ENCODE data around the gene UBE2H.
"Not testable (repeated sequence)": the region's sequence is repeated elsewhere in the genome, so short reads cannot be mapped to it uniquely, and the experiment has no call there.

UBE2H gene

DNA sequence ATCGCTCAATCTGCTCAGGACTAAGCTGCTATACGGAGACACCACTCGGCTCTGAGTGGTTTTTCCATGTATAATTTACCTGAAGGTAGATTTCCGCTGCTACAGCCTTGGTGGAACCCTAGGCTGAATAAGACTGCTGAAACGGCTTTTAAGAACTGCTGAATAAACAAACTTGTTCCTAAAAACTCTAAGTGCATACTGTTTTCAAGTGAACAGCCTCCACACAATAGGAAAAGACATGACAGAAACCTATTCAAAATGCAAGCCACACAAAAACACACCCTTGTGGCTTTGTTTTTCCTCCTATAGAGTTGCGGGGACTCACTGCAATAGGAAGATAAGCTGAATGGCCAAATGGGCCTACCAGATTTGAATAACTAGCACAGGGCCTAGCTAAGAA is 117.2 kb downstream of the UBE2H start:
- Histone ChIP-seq H3K4me3 (ENCODE audit: insufficient read depth, low read depth, low read length, poor library complexity, severe bottlenecking) (no peak overlapping the region), H3K27ac (ENCODE audit: insufficient read depth, low read length, poor library complexity, severe bottlenecking) (no peak overlapping the region), H3K27me3 (replicated peaks; ENCODE audit: control insufficient read depth, insufficient read depth, low read length, poor library complexity, severe bottlenecking) (no peaks in the 10 kb centered on the region), H3K36me3 (ENCODE audit: control insufficient read depth, insufficient read depth, low read length) (peaks cover 21% of the 10 kb centered on the region), H3K9me3 (ENCODE audit: control insufficient read depth, low read length) (no peaks in the 10 kb centered on the region), H3K4me1 (ENCODE audit: control insufficient read depth, insufficient read depth, low read length, poor library complexity, severe bottlenecking) (no peaks in the 10 kb centered on the region)
- DNase-seq = no peak

DNA sequence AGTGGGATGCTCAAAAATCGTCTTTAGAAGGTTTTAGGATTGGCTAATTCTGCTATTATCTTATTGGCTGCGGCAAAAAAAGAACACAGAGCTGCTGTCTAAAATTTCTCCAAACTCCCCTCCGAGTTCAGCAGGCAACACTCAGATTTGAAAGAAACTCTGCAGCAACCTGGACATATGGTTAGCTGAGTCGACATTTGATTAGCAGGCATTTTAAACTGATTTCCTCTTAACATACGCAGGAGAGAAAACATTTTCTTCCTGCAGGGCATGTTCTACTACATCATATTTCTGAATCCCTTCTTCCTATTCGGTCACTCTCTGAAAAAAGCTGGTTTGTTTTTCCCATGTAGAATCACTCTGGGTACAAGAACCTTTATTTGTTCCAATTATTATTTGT is 119.4 kb downstream of the UBE2H start:
- Histone ChIP-seq H3K36me3 (ENCODE audit: control insufficient read depth, insufficient read depth, low read length) (peaks cover 14% of the 10 kb centered on the region), H3K4me1 (ENCODE audit: control insufficient read depth, insufficient read depth, low read length, poor library complexity, severe bottlenecking) (peaks cover 10% of the 10 kb centered on the region)
- not testable (repeated sequence) for H3K9me3 ChIP-seq (ENCODE audit: control insufficient read depth, low read length); H3K27ac ChIP-seq (ENCODE audit: insufficient read depth, low read length, poor library complexity, severe bottlenecking); H3K4me3 ChIP-seq (ENCODE audit: insufficient read depth, low read depth, low read length, poor library complexity, severe bottlenecking); H3K27me3 ChIP-seq (replicated peaks; ENCODE audit: control insufficient read depth, insufficient read depth, low read length, poor library complexity, severe bottlenecking); DNase-seq

DNA sequence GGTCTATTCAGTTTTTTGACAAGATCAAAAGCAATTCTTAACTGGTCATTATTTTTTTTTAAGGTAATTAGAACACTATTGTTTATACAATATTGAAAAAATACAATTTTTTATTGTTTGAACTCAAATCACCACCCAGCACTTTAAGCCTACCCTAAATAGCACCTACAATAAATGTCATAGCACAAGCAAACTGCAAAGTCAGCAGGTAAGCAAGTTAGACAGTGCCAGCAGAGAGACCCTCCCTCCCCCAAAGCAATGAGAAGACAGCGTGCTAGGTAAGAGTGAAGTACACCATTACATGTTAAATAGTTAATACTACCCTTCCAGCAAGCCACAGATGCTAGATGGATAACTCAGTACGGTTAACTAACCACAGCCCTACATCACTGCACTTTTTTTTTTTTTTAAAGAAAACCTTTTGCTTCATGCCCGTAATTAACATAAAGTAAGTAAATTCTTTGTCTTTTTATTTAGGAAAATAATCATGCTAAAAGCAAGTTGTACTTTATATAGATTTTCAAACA is 120.0 kb downstream of the UBE2H start:
- no peaks in the 10 kb centered on the region for H3K27me3 ChIP-seq (replicated peaks; ENCODE audit: control insufficient read depth, insufficient read depth, low read length, poor library complexity, severe bottlenecking)
- peaks cover 10% of the 10 kb centered on the region for H3K4me1 ChIP-seq (ENCODE audit: control insufficient read depth, insufficient read depth, low read length, poor library complexity, severe bottlenecking)
- DNase-seq = no peak
- H3K27ac ChIP-seq (ENCODE audit: insufficient read depth, low read length, poor library complexity, severe bottlenecking) = no peak overlapping the region
- H3K4me3 ChIP-seq (ENCODE audit: insufficient read depth, low read depth, low read length, poor library complexity, severe bottlenecking) = no peak overlapping the region
- peaks cover 14% of the 10 kb centered on the region for H3K36me3 ChIP-seq (ENCODE audit: control insufficient read depth, insufficient read depth, low read length)
- H3K9me3 ChIP-seq (ENCODE audit: control insufficient read depth, low read length) = no peaks in the 10 kb centered on the region

DNA sequence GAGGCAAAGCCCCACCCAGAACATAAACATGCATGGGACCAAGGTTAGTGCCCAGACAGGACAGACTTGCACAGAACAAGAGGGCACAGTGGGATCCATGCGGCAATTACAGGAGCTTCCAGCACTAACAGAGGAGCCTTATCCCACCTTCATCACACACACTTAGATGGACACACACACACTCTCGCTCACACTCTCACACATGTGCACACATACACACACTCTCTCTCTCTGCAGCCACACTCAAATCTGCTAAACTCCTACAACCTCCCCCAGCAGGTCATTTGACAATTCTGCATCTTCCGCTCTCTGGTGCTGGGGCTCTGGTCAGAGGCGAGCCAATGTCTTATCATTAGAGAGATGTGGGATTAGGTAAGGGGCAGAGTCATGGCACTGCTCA is 120.5 kb downstream of the UBE2H start:
- DNase-seq = no peak
- Histone ChIP-seq H3K4me1 (ENCODE audit: control insufficient read depth, insufficient read depth, low read length, poor library complexity, severe bottlenecking) (peaks cover 10% of the 10 kb centered on the region), H3K27me3 (replicated peaks; ENCODE audit: control insufficient read depth, insufficient read depth, low read length, poor library complexity, severe bottlenecking) (no peaks in the 10 kb centered on the region), H3K9me3 (ENCODE audit: control insufficient read depth, low read length) (no peaks in the 10 kb centered on the region), H3K27ac (ENCODE audit: insufficient read depth, low read length, poor library complexity, severe bottlenecking) (no peak overlapping the region), H3K36me3 (ENCODE audit: control insufficient read depth, insufficient read depth, low read length) (peaks cover 14% of the 10 kb centered on the region), H3K4me3 (ENCODE audit: insufficient read depth, low read depth, low read length, poor library complexity, severe bottlenecking) (no peak overlapping the region)

DNA sequence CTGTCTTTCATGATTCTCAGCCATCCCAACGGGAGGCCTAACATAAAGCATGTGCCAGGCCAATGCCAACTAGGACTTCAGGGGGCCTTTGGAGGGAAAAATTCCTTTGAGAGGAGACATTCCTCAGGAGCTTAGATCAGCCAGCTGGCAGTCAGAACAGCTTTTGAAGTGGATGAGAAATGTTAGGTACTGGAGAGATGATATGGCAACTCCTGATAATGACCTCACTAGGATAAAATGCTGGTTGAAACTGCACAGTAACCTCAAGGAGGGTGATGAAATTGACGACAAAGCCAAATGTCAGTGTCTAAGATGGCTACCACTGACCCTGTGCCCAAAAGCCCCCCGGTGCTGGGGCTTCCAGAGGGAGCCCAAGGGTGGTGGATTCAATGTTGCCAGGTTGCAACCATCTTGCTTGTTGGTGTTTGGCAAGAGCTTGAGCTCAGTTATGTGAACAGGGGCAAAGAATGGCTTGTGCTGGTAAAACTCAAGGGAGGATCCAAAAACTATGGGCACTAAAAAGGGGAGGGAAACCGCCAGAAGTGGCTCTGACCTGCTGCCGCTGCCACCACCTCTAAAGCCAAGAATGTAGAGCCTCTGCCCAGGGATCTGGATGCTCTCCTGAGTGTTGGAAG is 121.2 kb downstream of the UBE2H start:
- no peak for DNase-seq
- Histone ChIP-seq H3K4me1 (ENCODE audit: control insufficient read depth, insufficient read depth, low read length, poor library complexity, severe bottlenecking) (peaks cover 10% of the 10 kb centered on the region), H3K27me3 (replicated peaks; ENCODE audit: control insufficient read depth, insufficient read depth, low read length, poor library complexity, severe bottlenecking) (no peaks in the 10 kb centered on the region), H3K9me3 (ENCODE audit: control insufficient read depth, low read length) (no peaks in the 10 kb centered on the region), H3K27ac (ENCODE audit: insufficient read depth, low read length, poor library complexity, severe bottlenecking) (no peak overlapping the region), H3K36me3 (ENCODE audit: control insufficient read depth, insufficient read depth, low read length) (peaks cover 14% of the 10 kb centered on the region), H3K4me3 (ENCODE audit: insufficient read depth, low read depth, low read length, poor library complexity, severe bottlenecking) (no peak overlapping the region)

DNA sequence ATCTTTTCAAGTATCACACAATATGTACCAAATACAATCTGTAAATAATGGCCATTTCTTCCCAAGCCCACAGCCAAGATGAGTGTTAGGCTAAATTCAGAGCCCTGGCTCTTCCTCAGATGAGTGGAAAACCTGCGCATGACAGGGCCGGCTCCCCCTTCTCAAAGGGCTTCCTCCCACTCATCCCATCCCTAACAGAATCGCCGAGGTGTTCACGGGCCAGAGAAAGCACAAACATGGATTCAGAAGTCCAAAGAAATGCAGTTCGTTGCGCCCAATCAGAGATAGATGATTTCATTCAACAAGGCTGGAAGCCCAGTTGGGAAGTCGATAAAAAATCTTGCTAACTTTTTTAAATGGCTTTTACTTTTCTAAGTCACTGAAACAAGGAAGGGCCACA is 121.8 kb downstream of the UBE2H start:
- H3K36me3 ChIP-seq (ENCODE audit: control insufficient read depth, insufficient read depth, low read length) = peaks cover 14% of the 10 kb centered on the region
- H3K4me3 ChIP-seq (ENCODE audit: insufficient read depth, low read depth, low read length, poor library complexity, severe bottlenecking) = no peak overlapping the region
- H3K9me3 ChIP-seq (ENCODE audit: control insufficient read depth, low read length) = no peaks in the 10 kb centered on the region
- DNase-seq = no peak
- peaks cover 14% of the 10 kb centered on the region for H3K4me1 ChIP-seq (ENCODE audit: control insufficient read depth, insufficient read depth, low read length, poor library complexity, severe bottlenecking)
- H3K27me3 ChIP-seq (replicated peaks; ENCODE audit: control insufficient read depth, insufficient read depth, low read length, poor library complexity, severe bottlenecking) = no peaks in the 10 kb centered on the region
- no peak overlapping the region for H3K27ac ChIP-seq (ENCODE audit: insufficient read depth, low read length, poor library complexity, severe bottlenecking)

DNA sequence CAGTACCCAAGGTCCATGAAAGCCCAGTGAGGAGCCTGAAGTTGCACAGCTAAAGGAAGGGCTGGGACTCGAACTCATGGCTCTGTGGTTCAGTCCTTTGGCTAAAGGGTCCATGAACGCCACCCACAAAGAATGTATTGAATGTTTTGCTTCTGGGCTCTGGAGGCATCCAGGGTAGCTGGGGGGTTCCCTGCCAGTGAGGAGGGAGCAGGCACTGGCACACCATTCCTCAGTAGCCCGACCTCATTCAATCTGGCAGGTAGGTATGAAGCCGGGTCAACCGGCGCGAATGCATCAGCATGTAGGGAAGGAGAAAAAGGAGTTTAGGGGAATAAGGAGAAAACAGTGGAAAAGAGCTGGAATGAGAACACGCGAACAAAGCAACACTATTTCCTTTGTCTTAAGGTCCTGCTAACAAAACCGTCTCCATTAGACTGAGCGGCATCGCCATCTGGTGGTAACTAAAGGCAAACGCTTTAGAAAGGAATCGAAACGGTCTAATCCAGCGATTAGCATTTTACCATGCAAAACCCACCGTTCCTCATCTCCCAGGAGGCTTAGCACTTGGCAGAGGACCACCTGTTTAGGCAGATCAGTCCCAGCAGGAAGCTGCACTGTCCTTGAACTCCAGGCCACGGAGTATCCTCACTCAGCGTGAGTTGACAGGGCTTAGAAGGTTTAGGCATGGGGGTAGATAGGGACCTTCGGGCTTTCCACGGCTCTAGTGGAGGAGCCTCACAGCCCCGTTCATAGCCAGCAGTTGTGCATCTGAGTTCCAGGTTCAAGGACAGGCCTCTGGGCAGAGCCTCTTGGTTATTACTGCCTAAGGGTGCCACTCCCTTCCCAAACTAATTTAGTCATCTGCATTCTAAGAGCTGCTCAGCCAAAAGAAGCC is 122.8 kb downstream of the UBE2H start:
- no peak overlapping the region for H3K27ac ChIP-seq (ENCODE audit: insufficient read depth, low read length, poor library complexity, severe bottlenecking)
- DNase-seq = peak in 2 of 3 donors; percentile 23 to 34
- peaks cover 13% of the 10 kb centered on the region for H3K36me3 ChIP-seq (ENCODE audit: control insufficient read depth, insufficient read depth, low read length)
- H3K4me3 ChIP-seq (ENCODE audit: insufficient read depth, low read depth, low read length, poor library complexity, severe bottlenecking) = no peak overlapping the region
- no peaks in the 10 kb centered on the region for H3K9me3 ChIP-seq (ENCODE audit: control insufficient read depth, low read length)
- H3K4me1 ChIP-seq (ENCODE audit: control insufficient read depth, insufficient read depth, low read length, poor library complexity, severe bottlenecking) = peaks cover 21% of the 10 kb centered on the region
- no peaks in the 10 kb centered on the region for H3K27me3 ChIP-seq (replicated peaks; ENCODE audit: control insufficient read depth, insufficient read depth, low read length, poor library complexity, severe bottlenecking)

DNA sequence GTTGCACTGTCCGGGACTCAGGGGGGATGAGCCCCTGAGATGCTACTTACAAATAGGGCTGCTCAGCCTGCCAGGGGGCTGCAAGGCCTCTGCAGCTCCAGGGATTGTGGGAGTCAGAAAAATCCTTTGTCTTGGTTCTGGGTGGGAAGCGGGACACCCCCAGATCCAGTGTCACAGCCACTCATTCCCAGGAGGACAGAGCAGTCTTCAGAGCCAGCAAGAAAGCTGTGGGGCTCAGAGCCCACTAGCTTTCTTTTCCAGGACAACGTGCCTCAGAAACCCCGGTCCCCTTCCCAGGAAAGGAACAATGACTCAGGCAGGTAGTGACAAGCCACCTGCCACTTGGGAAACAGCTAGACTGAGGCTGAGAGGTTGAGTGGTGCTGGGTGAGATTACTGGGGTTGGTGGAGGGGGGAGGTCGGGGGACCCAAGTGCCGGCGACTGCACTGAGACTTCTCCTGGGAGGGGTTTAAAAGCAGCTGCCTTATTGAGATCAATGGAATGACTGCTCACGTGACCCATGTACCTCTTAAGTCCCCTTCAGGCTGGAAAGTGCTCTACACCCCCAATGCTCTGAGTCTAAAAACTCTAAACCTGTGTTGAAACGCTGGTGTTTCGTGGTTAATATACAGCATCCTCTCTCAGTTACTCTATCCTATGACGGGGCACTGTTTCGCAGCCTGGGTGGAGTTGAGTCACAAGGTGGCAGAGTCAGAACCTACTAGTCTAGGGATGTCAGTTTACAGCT is 123.6 kb downstream of the UBE2H start:
- H3K27me3 ChIP-seq (replicated peaks; ENCODE audit: control insufficient read depth, insufficient read depth, low read length, poor library complexity, severe bottlenecking) = no peaks in the 10 kb centered on the region
- H3K36me3 ChIP-seq (ENCODE audit: control insufficient read depth, insufficient read depth, low read length) = peaks cover 7% of the 10 kb centered on the region
- H3K27ac ChIP-seq (ENCODE audit: insufficient read depth, low read length, poor library complexity, severe bottlenecking) = no peak overlapping the region
- H3K4me1 ChIP-seq (ENCODE audit: control insufficient read depth, insufficient read depth, low read length, poor library complexity, severe bottlenecking) = peaks cover 25% of the 10 kb centered on the region
- no peaks in the 10 kb centered on the region for H3K9me3 ChIP-seq (ENCODE audit: control insufficient read depth, low read length)
- H3K4me3 ChIP-seq (ENCODE audit: insufficient read depth, low read depth, low read length, poor library complexity, severe bottlenecking) = no peak overlapping the region
- no peak for DNase-seq

DNA sequence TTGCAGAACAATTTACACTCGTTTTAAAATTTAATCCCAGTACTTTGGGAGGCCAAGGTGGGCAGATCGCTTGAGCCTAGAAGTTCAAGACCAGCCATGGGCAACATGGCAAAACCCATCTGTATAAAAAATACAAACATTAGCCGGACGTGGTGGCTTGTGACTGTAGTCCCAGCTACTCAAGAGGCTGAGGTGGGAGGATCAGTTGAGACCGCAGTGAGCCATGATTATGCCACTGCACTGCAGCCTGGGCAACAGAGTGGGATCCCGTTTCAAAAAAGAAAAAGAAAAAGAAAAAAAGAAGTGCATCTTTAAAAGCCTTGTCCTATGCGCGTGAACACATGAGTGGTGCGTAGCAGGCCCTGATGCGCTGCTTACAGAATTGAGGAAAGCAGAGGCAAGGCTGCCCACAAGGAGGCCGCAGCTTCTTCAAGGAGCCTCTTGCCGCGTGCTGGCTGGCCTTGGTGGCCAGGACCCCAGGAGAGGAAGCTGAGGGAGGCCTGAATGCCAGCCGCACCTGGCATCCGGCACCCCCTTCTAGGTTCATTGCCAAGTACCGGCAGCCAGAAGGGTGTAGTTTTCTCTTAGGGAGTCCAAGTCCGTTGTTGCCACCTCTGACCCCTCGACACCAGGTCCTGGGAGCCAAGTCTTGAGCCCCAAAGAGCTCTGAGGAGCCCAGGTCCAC is 124.5 kb downstream of the UBE2H start:
- H3K9me3 ChIP-seq (ENCODE audit: control insufficient read depth, low read length) = no peaks in the 10 kb centered on the region
- H3K4me3 ChIP-seq (ENCODE audit: insufficient read depth, low read depth, low read length, poor library complexity, severe bottlenecking) = no peak overlapping the region
- H3K36me3 ChIP-seq (ENCODE audit: control insufficient read depth, insufficient read depth, low read length) = peaks cover 4% of the 10 kb centered on the region
- H3K4me1 ChIP-seq (ENCODE audit: control insufficient read depth, insufficient read depth, low read length, poor library complexity, severe bottlenecking) = peaks cover 25% of the 10 kb centered on the region
- no peak for DNase-seq
- no peak overlapping the region for H3K27ac ChIP-seq (ENCODE audit: insufficient read depth, low read length, poor library complexity, severe bottlenecking)
- H3K27me3 ChIP-seq (replicated peaks; ENCODE audit: control insufficient read depth, insufficient read depth, low read length, poor library complexity, severe bottlenecking) = no peaks in the 10 kb centered on the region

All from effector memory CD4-positive, alpha-beta T cell (primary cell).